Body of pancreas (tissue), 4 donors: ENCODE measurements around the gene HS3ST4.

Experiments
- CTCF ChIP-seq, 7 experiments: fragments of 450-650 bp in 4 of 7; fragments of 200-600 bp in 3 of 7; sonication (generic) in 3 of 7; IDR thresholded peaks; one replicate each; pipeline ENCODE4 v1.5.1; 2016 to 2019; ENCODE audit warnings: antibody characterized with exemption in 7 of 7
- POLR2A ChIP-seq, 3 donors: fragments of 450-650 bp; IDR thresholded peaks; one replicate each; pipeline ENCODE4 v1.6.1; 2016; ENCODE audit warnings: antibody characterized with exemption in 3 of 3, mild to moderate bottlenecking in 2 of 3

GRCh38 chr16:26051063-26051462 lies 359.3 kb downstream of the HS3ST4 start:
- TF ChIP-seq CTCF (IDR thresholded peaks at IDR 0.05) = no peak
- TF ChIP-seq POLR2A (IDR thresholded peaks at IDR 0.05) = no peak
